Stimulated activated CD4-positive, alpha-beta T cell treated with anti-CD3 and anti-CD28 coated beads, Interleukin-12 subunit alpha, Interleukin-12 subunit beta, amount 100 ng/mL, for 4 hours (primary cell): ENCODE data around the gene TFF1.

Source experiments
- DNase-seq: peaks from one replicate; pipeline ENCODE4 v3.0.0-alpha.2; 2020

The TFF1 gene

GRCh38 chr21:42397746-42398394 lies 31.5 kb upstream of the TFF1 start:
- DNase-seq: no peak

DNA sequence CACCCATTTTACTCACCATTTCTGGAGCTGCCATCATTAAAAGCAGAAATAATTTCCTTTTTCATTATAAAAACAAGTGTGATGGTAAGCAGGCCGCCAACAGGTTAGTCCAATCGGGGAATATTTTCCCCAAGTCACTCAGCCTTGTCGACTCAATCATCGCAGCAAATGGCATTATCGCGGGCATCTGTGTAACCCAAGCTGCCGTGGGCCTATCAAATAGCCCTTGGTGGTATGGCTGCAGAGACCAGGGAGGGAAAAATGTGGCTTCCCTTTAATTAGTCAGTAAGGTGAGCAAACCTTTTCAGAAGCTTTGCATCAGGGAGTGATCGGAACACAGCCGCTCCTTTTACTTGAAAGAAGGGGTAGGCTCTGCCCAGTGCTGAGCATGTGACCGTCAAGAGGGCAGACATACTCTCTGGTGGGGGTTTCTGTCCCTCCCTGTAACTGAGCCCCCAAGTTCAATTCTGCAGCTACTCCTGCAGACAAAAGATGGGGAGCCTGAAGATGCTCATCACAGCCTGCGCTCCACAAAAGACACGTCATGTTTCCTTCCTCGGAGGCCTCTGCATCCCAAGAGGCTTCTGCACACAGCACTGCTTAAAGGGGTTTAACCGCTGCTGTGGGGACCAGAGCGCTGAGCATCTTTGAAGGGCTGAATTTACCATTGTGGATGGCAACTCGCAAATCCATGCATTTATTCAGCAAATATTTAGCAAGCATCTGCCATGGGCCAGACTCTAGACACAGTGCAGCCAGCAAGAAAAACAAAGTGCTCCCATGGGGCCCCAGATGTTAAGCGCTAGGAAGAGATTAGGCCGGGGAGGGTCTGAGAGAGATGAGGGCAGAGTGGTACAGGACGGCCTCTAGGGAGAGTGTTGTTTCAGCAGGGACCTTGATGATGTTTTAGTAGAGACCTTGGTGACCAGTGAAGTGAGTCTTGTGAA lies 30.7 kb upstream of the TFF1 start:
- no peak for DNase-seq

- no peak for DNase-seq
Measured at GRCh38 chr21:42395905-42396651, 29.7 kb upstream of the TFF1 start, which contains the start of gene TMPRSS3. Gene TMPRSS3, minus strand, starts transcription at chr21:42396052. Its CDS starts 635 bp downstream, at chr21:42395417.

- DNase-seq: no peak
Measured at GRCh38 chr21:42395302-42395701, 29.0 kb upstream of the TFF1 start.

- no peak for DNase-seq
Measured at GRCh38 chr21:42393443-42393950, 27.2 kb upstream of the TFF1 start.

- no peak for DNase-seq
Measured at GRCh38 chr21:42392731-42393442, 26.6 kb upstream of the TFF1 start.

DNA sequence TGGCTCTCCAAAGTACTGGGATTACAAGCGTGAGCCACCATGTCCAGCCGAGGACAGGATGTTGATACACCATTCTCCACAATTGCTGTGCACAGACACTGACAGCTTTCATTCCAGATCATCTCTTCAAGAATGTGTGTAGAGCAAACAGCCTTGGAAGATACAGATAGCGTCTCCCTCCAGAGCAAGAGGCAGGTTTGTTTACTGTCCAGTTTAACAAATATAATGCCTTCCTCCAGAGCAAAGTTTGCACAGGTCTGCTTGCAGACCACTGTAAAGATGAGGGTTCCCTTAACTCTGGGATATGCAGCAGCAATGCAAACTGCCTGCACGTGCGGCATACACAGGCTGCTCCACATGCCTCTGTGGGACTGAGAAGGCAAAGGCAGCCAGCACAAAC lies 25.0 kb upstream of the TFF1 start:
- DNase-seq: no peak

DNA sequence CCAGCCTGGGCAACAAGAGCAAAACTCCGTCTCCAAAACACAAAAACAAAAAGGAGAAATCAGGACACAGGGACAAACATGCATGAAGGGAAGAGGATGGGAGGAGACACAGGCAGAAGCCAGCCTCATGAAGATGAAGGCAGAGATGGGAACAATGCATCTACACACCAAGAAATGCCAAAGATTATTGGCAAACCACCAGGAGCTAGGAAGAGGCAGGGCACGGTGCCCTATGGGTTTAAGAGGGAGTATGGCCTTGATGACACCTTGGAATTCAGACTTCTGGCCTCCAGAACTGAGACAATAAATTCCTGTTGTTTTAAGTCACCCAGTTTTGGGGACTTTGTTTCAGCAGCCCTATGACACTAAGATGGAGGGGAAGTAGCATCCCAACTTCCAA lies 24.4 kb upstream of the TFF1 start:
- DNase-seq: no peak

GRCh38 chr21:42390193-42390592 lies 23.9 kb upstream of the TFF1 start:
- DNase-seq: no peak

GRCh38 chr21:42389449-42389835 lies 23.1 kb upstream of the TFF1 start:
- DNase-seq: no peak

GRCh38 chr21:42388740-42389448 lies 22.6 kb upstream of the TFF1 start:
- no peak for DNase-seq

GRCh38 chr21:42387843-42388340 lies 21.6 kb upstream of the TFF1 start:
- no peak for DNase-seq

GRCh38 chr21:42387164-42387563 lies 20.8 kb upstream of the TFF1 start:
- no peak for DNase-seq

DNA sequence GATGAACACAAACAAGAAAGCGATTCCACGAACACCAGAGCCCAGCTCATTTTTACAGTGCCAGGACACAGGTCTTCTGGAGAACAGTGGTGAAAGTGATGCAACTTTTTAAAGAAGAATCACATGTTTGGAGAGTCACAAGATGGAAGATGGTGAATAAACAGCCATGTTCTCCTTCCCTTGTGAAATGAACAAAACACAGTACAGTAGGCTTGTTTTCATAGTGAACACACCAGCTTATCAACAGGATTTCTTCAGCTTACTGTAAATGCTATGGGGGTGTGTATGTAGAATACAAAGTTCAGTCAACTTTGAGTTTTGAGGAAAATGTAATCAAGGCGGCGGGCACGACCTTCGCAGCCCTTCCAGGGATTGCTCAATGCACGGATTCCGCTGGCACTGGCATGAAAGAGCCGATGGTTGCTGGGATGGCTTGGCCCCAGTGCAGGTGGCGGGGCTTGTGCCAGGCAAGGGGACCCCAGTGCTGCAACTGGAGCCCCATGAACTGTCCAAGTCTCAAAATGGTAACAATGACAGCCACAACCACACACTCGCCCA lies 19.8 kb upstream of the TFF1 start:
- no peak for DNase-seq

DNA sequence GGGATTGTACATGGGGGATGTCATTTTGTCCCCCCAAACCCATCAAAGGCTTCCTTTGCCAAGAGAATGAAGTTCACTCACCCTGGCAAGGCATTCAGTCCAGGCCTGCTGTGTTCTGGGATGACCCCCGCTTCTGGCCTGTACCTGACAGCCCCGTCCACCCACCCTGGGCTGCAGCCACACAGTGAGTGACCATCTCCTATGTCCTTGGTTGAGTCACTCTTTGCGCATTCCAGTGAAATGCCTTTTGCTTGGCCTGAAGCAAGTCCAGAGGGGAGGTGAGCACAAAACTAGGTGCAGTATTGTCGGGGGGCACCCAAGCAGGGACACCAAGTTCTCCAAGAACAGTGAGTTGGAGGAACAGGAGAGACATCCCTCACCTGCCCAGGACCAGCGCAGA lies 19.3 kb upstream of the TFF1 start:
- no peak for DNase-seq

DNA sequence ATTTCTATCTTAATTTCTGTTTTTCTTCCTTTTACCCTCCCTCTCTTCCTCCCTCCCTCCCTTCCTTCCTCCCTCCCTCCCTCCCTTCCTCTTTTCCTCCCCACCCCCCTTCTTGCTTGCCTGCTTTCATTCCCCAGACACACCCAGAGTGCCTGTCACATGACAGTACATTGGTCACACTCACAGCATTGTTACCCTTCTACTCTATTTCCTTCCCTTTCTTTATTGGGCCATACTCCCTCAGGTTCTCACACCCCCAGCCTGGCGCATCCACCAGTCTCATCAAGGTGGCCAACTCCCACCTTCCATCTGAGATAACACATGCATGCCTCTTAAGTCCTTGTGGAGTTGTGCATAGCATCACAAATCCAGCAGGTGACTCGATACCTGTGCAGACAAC lies 18.7 kb upstream of the TFF1 start:
- DNase-seq: no peak

DNA sequence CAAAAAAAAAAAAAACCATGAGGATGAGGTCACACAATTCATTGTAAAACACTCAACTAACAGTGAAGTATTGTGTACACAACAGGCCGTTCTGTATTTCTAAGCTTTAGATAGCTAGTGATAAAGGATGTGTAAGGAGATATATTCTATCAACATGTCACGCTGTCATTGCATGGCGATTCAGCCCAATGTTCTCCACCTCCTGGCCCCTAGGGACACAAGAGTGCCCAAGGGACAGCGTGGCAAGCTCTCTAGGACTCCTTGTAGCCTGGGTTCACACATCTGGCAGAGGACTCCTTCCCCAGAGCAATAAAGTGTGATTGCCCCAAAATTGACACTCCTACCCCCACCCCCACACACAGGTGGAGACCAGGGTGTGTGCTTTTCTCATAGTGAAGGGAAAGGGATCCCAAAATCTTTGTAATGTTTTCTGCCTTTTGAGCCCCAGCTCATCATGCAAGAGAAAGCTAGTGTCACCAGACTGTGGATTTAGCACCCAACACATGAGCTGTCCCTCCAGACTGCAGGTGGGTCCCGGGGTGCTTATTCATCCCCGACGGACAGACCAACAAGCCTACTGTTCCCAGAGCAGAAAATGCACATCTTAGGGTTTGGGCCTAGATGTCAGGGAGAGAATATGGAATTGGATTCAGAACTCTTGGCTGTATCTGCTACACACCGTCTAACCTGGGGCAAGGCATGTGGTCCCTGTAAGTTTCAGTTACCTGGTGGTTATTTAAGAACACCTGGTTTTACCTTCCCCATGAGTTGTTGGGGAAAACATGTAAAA lies 18.0 kb upstream of the TFF1 start:
- DNase-seq: no peak

GRCh38 chr21:42383331-42383730 lies 17.0 kb upstream of the TFF1 start:
- DNase-seq: no peak

GRCh38 chr21:42382915-42383314 lies 16.6 kb upstream of the TFF1 start:
- no peak for DNase-seq

GRCh38 chr21:42381347-42381984 lies 15.1 kb upstream of the TFF1 start:
- no peak for DNase-seq
